Activated CD4-positive, alpha-beta T cell treated with anti-CD3 and anti-CD28 coated beads, Interleukin-2, amount 50 U/mL, for 48 hours (primary cell): ENCODE results near the gene OPRL1.
A peak's percentile ranks its signal among the peaks of the same experiment; 100 is the strongest.
"Not testable (repeated sequence)": the region's sequence is repeated elsewhere in the genome, so short reads cannot be mapped to it uniquely, and the experiment has no call there.

Experiments used
- DNase-seq, 2 experiments: peaks; one replicate each; pipeline ENCODE4 v3.0.0-alpha.2; 2020

OPRL1 gene

DNA sequence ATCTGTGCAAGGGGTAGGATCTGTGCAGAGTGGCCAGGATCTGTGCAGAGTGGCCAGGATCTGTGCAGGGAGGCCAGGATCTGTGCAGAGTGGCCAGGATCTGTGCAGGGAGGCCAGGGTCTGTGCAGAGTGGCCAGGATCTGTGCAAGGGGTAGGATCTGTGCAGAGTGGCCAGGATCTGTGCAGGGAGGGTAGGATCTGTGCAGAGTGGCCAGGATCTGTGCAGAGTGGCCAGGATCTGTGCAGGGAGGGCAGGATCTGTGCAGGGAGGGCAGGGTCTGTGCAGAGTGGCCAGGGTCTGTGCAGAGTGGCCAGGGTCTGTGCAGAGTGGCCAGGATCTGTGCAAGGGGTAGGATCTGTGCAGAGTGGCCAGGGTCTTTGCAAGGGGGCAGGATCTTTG is 8.7 kb downstream of the OPRL1 start:
- DNase-seq = not testable (repeated sequence)

DNA sequence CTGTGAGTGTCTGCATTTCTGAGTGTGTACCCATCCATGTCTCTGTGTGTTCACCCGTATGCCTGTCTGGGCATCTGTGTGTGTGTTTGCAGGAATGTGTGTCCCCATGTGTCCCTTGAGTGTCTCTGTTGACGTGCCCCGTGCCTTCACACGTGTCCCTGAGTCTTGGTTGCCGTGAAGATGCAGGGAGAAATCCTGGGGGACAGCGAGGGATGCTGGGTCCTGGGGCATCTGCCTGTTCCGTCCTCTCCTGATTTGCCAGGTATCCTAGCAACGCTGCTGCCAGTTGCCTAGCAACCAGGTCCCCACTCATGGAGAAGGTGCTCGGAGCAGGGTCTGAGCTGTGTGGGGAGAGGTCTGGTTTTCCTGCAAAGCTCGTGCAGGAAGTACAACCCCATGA is 10.3 kb downstream of the OPRL1 start:
- DNase-seq = no peak

DNA sequence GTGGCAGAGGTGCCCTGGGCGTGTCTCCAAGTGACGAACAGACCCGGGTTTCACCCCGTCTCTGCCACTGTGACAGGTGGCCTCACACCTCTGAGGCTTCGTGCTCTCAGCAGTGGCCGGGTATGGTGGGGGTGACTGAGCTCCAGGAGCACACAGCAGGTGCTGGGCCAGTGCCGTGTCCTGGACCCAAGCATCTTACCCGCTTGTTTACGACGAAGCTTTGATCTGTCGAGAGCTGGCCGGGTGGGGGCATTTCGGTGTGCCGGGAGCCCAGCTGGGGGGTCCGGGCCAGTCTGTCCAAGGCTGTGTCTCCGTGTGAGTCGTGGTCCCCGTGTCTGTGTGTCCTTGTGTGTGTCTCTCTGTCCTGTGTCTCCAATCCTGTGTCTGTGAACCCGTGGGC is 11.5 kb downstream of the OPRL1 start:
- DNase-seq = no peak

DNA sequence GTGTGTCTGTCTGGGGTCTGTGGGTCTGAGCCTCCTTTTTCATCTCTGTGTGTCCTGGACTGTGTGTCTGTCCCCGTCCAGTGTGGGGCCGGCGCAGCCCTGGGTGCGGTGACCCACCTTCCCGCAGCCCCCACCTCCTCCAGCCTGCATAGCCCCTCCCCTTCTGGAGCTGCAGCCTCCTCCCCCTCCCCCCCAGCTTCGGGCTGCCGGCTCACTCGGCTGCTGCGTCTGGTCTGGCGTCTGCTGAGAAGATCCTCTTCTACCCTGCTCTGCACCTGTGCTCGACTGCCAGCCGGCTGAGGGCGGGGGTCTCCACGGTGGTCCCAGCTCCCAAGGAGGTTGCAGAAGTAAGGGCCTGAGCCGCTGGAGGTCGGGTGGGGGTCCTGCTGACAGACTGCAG is 11.9 kb downstream of the OPRL1 start:
- no peak for DNase-seq

DNA sequence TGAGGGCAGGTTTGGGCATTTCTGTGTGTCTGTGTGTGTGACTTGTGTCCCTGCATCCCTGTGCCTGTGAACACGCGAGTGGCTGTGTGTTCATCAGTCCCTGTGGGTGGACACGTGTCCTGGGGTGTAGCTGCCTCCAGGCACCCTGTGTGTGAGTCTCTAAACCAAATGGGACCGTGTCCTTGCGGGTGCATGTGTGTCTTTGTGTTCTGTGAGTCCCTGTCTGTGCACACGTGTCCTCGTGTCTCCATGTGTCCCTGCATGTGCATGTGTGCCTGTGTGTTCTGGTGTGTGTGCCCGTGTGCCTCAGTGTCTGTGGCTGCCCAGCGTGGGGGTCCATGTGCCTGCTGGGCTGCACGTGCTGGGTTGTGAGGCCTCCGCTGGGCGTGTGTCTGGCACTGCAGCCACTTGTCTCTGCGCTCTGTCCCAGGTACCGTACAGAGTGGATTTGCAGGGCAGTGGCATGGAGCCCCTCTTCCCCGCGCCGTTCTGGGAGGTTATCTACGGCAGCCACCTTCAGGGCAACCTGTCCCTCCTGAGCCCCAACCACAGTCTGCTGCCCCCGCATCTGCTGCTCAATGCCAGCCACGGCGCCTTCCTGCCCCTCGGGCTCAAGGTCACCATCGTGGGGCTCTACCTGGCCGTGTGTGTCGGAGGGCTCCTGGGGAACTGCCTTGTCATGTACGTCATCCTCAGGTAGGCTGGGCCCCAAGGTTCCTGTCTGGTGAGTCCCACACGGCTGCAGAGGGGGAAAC is 12.6 kb downstream of the OPRL1 start:
- DNase-seq = no peak

DNA sequence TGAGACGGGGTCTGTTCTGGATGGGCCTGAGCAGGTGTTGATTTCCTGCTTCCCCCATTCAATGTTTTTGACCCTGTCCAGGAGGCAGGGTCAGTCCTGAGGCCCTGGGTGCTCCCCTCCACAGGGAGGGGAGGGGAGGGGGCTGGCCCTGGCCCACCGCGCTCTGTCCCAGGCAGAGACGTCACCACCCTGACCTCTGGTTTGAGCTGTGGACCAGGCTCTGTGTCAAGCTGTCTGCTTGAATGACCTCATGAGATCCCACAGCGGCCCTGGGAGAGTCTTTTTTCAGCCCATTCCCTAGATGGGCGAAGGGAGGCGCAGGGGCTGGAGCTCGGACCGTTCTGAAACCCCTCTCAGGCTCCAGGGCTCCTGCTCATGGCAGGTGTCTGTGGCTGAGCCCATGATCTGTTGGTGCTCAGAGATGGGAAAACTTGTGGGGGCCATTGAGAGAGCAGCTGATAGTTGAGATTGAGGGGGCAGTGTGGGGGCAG is 13.2 kb downstream of the OPRL1 start:
- no peak for DNase-seq

DNA sequence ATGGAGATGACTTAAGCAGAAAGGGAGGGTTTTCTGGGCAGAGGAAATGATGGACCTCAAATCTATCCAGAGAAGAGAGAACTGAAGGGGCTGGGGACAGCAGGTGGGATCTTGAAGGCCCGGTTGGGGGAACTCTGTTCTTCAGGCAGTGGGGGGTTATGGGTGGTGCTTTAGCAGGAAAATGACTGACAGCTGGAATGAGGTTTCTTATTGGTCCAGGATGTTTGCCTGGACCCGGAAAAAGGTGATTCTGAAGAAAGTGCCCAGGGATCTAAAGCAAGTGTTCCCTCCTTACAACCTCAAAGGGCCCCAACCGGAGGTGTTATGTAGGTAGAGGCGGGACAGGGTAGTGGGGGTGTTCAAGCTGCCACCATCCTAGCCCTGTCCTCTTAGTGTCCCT is 15.6 kb downstream of the OPRL1 start:
- no peak for DNase-seq

DNA sequence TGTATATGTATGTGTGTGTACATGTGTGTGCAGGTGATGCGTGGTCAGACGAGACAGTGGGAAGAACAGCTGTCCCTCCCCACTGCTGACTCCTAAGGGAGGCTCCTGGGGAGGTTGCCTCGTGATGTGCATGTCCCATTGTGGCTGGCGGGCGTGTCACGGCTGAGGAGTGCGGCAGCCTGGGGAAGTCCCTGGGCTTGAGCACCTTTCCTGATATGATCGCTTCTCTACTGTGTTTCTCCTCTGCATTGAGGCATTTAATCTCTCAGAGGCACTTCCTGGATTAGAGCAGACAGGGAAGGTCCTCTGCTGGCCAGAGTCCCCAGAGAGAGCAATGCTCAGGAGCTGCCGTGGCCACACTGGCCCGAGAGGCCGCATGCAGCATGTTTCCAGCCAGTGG is 16.0 kb downstream of the OPRL1 start:
- DNase-seq = peak in 1 of 2 experiments; percentile 39

DNA sequence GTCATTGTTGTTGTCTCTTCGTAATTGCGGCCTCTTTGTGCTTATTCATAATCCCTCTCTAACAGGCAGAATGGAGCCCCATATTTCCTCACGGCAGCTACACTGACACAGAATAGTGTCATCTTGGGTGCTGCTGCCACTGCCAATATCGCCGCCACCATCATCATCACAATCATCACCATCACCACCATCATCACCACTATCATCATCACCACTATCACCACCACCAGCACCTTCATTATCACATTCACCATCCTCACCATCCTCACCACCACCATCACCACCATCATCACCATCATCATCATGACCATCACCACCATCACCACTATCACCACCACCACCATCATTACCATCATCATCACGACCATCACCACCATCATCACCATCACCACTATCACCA is 16.7 kb downstream of the OPRL1 start:
- DNase-seq = no peak

DNA sequence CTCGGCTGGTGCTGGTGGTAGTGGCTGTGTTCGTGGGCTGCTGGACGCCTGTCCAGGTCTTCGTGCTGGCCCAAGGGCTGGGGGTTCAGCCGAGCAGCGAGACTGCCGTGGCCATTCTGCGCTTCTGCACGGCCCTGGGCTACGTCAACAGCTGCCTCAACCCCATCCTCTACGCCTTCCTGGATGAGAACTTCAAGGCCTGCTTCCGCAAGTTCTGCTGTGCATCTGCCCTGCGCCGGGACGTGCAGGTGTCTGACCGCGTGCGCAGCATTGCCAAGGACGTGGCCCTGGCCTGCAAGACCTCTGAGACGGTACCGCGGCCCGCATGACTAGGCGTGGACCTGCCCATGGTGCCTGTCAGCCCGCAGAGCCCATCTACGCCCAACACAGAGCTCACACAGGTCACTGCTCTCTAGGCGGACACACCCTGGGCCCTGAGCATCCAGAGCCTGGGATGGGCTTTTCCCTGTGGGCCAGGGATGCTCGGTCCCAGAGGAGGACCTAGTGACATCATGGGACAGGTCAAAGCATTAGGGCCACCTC is 18.7 kb downstream of the OPRL1 start:
- DNase-seq = no peak

DNA sequence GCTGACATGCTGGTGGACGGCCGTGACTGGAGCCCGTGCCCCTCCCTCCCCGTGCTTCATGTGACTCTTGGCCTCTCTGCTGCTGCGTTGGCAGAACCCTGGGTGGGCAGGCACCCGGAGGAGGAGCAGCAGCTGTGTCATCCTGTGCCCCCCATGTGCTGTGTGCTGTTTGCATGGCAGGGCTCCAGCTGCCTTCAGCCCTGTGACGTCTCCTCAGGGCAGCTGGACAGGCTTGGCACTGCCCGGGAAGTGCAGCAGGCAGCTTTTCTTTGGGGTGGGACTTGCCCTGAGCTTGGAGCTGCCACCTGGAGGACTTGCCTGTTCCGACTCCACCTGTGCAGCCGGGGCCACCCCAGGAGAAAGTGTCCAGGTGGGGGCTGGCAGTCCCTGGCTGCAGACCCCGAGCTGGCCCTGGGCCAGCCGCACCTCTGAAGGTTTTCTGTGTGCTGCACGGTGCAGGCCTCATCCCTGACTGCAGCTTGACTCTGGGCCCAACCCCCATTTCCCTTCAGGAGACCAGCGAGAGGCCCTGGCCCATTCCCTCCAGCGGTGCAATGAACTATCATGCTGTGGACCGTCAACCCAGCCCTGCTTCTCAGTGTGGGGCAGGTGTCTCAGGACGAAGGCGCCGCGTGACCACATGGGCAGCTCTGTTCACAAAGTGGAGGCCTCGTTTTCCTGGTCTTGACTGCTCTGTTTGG is 19.4 kb downstream of the OPRL1 start:
- DNase-seq = no peak

DNA sequence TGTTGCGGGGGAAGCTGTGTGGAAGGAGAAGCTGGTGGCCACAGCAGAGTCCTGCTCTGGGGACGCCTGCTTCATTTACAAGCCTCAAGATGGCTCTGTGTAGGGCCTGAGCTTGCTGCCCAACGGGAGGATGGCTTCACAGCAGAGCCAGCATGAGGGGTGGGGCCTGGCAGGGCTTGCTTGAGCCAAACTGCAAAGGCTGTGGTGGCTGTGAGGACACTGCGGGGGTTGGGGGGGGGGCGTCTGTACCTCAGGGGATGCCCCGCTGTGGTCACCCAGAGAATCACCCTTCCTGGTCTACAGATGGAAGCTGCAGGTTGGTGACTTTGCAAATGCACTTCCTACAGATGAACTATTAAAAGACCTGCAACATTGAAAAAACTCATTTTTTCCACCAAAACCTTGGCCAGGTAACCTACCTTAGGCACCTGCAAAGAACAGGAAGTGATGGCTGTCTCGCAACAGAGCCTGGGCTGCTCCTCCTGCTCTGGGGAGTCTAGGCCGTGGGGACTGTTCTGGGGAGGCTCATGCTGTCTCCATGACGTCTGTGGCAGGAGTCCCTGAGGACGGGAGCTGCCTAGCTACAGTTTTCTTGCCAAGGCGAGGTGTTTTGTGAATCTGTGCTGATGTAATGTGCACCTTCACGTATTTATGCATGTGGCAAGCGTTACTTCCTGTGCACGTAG is 20.1 kb downstream of the OPRL1 start:
- no peak for DNase-seq

DNA sequence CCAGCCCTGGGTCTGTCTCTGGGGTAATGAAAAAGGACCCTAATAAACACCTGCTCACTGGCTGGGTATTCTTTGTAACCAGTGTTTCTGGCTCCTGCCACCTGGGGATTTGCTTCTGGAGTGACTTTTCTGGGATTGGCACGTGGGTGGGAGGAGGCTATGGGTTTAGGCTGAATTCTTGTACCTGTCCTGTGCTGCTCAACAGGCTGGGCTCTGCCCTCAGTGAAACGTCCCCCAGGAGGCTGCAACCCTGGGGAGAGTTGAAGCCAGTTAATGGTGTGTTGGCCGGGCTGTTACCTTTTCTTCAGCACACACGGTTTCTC is 20.6 kb downstream of the OPRL1 start:
- no peak for DNase-seq

DNA sequence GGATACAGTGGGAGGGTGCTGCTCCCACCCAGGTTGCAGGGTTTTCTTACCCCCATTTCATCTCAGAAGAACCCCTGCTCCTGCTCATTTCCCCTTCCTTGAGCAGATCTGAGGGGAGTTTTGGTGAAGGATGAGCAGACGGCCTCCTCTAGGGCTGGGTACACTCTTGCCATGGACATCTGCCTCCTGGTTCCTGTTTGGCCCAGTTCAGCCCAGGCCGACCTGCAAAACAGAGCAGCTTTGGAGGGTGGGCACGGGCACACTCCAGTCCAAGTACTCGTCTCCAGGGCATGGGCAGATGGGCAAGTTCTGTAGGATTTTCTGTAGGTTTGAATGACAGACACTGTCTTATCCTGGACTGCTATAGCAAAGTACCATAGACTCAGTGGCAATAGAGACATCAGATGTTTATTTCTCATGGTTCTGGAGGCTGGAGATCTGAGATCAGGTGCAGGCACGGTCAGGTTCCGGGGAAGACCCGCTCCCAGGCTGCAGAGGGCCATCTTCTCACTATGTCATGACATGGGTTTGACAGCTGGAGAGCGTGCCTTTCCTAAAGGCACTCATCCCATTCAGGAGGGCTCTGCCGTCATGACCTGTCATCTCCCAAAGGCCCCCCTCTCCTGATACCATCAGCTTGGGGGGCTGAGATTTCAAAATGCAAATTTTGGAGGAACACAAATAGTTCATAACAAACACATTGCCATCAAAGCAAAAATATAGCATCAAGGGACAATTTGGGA is 21.2 kb downstream of the OPRL1 start:
- DNase-seq = no peak

DNA sequence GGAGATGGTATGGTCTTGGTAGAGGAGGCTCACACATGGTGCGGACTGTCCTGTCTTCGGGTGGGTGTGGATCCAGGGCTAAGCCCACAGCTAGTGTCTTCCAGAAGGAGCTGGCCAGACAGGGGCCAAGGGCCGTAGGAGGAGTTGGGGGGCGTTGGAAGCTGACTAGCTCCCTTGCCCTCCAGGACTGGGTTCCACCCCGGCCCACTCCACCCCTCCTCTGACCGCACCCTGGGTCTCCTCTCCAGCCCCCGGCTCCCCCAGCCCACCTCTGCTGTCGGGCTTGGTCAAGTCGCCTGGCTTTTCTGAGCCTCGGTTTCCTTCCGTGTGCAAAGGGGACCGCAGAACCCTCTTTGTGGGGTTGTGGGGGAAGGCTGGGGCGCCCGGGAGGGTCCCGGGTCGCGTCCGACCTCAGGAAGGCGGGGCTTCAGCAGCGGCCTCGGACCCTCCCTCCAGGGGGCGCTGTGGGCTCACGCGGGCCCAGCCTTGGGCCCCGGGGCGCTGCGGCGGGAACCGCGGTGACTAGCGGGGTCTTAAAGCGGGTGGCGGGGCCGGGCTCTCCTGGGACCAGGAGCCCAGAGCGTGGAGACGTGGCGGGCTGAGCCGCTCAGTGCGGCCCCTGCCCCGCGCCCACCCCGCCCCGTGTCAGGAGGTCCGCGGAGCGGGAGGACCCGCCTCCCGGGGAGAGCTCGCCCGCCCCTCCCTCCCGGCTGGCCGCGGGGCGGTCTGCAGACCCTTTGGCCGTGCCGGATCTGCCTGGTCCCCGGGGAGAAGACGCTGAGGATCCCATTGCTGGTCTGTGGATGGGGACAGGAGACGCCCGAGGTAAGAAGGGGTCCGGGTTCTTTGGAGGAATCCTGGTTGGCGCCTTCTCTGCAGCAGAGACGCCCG is 22.1 kb downstream of the OPRL1 start:
- DNase-seq = peak; percentile 73 to 77

DNA sequence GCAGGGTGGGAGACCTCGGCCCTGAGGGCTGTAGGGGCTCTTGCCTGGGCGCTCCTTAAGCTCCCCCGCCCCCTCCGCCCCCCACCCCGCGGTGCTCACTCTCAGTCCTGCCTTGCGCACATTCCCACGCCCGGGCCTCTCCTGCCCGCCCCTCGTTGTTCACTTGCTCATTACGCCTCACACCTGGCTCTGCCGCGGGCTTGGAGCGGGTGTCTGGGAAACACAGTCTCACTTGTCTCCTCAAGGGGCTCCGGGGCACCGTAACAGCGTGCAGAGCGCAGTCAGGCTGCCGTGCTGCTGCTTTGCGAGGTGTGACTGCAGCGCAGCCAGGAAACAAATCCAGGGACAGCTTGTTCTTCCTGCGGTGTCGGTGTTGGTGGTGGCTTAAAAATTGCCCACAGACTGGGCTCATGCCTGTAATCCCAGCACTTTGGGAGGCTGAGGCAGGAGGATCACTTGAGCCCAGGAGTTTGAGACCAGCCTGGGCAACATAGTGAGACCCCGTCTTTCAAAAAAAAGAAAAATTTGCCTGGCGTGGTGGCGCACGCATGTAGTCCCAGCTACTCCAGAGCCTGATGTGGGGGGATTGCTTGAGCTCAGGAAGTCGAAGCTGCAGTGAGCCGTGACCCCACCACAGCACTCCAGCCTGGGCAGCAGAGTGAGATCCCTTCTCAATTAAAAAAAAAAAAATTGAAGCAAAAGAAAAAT is 22.9 kb downstream of the OPRL1 start:
- DNase-seq = no peak

DNA sequence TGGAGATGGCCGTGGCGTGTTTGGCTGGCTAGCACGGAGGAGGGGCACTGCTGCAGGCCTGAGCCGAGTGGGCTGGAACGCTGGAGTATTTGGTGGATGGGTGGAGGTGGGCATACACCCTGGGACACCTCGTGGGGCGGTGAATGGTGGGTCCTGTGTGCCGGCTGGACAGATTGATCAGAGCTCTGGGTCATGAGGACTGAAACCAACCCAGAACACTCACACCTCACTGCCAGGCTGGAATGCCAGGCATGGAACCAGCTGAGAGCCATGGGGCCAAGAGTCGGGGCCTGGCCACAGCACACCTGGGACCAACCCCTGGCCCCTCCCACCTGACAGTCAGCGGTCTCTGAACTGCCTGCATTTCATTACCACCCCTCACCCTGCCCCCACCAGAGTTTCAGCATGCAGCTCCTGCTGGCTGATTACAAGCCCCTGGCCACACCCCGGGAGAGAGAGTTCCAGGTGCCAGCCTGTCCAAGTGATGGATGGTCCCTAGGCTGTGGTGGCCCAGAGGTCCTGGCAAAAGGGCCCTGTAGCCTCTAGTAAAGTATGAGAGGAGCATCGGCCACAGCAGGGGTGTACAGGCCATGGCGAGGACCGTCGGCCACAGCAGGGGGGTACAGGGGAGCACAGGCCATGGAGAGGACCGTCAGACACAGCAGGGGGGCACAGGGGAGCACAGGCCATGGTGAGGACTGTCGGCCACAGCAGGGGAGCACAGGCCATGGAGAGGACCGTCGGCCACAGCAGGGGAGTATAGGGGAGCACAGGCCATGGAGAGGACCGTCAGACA is 24.2 kb downstream of the OPRL1 start:
- no peak for DNase-seq

DNA sequence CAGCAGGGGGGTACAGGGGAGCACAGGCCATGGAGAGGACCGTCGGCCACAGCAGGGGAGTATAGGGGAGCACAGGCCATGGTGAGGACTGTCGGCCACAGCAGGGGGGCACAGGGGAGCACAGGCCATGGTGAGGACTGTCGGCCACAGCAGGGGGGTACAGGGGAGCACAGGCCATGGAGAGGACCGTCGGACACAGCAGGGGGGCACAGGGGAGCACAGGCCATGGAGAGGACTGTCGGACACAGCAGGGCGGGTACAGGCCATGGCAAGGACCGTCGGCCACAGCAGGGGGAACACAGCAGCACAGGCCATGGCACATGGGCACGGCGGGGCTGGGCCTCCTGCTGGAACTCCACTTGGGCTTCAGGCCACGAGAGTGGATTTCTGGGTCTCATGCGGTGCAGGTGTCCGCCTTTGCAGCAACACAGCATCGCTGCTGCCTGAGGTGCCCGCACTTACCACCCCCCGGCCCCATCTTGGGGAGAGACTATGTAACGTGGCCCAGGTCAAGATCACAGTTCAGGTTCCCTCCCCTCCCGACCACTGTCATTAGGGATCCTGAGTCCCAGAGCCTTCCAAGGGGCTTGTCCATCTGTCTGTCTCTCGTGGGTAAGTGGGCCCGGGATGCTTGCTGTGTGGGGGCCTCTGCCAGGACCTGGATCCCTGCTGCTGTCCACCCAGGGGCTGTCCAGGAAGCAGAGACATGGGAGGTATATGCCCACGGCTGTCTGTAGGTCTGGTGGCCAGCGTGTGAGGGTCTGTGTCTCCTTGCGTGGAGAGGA is 25.0 kb downstream of the OPRL1 start:
- no peak for DNase-seq

DNA sequence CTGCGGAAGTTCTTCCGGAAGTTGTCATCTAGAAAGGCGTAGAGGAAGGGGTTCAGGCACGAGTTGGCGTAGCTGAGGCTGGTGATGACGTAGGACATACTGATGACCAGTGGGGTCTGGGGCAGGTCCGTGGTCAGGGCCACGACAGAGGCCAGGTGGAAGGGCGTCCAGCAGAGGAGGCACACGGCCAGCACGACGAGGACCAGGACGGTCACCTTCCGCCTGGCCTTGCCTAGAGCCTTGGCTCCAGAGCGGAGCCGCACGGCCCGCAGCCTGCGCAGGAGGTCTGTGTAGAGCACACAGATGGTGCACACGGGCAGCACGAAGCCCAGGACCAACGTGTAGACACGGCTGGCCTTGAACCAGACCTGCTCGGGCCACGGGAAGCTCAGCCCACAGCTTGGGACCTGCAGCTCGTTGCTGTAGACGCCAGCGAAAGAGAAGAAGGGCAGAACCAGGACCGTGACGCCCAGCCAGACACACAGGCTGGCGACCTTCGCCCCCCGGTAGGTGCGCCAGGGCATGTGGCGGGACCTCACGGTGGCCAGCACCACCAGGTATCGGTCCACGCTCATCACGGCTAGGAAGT is 26.1 kb downstream of the OPRL1 start:
- DNase-seq = no peak
